Fibroblast of skin of back (primary cell): ENCODE results near the gene SLC27A1.
"Not testable (repeated sequence)": the region's sequence is repeated elsewhere in the genome, so short reads cannot be mapped to it uniquely, and the experiment has no call there.

ENCODE experiments used
- DNase-seq: peaks from one replicate; pipeline ENCODE4 v3.0.0-alpha.2; 2013

The SLC27A1 gene

DNA sequence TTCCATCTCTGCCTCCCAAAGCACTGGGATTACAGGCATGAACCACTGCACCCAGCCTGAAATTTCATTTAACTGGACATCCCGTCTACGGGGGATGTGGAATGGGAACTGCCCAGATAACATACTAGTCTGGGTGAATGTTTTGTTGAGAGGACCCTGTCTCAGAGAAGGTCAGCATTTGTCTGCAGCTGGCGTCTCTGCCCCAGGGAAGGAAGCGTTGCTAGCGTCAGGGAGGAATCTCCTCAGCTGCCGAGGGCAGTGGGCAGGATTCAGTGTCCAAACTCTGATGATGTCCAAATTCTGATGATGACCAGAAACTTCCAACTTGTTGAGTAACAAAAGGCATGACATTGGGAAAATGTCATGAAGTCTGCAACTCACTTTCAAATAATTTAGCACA is 12.7 kb upstream of the SLC27A1 start:
- no peak for DNase-seq

DNA sequence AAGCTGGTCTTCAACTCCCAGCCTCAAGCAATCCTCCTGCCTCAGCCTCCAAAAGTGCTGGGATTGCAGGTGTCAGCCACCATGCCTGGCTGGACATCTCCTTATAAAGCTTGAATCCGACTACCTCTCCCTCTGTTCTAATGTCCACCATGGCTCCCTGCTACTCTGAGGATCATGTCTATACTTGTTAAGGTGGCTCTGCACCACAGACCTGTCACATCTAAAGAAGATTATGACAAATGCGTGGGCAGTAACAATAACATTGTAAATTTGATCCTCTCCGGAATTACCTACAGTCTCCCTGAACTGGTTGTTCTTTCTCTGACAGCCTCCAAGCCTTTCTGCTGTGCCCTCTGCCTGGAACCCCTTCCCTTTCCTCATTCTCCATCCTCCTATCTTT is 11.4 kb upstream of the SLC27A1 start:
- no peak for DNase-seq

DNA sequence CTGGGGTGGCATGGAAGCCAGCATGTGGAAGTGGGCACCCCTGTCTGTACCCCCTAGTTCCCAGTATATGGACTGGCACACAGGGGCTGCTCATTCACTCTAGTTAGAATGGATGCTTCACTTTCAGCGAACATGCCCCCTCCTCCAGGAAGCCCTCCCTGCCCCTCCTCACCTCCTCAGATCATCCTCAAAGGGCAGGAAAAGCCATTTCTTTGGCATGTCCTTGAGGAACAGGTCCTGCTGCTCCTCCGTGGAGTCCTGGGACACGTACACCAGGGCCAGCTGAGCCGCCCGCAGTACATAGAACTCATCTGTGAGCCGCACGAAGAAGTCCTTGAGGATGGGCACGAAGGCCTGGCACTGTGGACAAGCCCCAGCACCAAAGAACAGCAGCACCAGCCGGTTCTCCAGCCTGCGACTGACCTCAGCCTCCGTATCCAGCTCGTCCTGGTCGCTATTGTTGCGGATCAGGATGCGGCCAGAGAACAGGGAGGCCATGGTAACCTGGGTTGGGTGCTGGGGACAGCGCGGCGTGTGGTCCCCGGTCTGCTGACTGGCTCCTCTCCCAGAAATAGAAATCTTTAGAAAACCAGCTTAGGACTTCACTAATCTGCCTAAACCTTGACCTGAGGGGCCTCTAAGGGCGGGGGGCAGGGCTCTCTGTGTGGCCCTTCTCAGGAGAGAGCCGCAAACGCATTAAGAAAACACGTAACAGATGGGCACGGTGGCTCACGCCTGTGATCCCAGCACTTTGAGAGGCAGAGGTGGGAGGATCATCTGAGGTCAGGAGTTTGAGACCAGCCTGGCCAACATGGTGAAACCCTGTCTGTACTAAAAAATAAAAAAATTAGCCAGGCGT is 9.7 kb upstream of the SLC27A1 start, which contains the start of gene NXNL1:
TSS of gene NXNL1 (minus strand) at position 555 of the 859 bp plus-strand sequence. CDS start at position 498, 57 bp downstream.
- no peak for DNase-seq

DNA sequence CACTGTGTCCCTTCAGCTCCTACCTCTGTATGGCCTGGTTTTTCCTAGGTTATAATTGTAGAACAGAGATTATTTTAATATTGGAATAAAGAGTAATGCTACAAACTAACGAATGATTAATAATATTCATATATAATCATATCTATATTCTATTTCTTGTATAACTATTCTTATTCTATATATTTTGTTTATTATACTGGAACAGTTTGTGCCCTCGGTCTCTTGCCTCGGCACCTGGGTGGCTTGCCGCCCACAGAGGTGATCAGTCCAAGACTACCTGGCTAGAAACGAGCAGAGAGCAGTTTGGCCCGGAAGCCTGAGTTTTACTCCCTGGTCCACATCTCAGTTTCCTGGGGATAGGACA is 3.9 kb upstream of the SLC27A1 start:
- DNase-seq: no peak

DNA sequence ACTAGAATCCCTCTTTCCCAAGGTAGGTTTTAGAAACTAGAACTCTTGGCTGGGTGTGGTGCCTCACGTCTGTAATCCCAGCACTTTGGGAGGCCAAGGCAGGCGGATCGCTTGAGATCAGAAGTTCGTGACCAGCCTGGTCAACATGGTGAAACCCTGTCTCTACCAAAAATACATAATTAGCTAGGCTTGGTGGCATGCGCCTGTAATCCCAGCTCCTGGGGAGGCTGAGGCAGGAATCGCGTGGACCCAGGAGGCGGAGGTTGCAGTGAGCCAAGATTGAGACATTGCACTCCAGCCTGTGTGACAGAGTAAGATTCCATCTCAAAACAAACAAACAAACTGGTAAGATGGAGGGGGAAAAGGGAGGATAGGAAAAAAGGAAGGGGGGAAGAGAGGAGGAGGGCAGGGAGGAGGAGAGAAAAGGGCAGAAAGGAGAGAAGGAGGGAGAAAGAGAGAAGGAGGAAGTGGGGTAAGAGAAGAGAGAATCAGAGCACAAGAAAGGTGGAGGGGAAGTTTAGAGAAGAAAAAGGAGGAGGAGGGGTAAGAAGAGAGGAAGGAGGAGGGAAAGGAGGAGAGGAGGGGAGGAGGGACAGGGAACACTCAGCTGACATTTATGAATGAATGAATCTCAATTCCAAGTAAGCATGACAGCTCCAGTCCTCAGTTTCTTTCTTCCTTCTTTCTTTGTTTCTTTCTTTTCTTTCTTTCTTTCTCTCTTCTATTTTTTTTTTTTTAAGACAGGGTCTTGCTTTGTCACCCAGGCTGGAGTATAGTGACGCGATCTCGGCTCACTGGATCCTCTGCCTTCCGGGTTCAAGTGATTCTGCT is 2.6 kb upstream of the SLC27A1 start:
- no peak for DNase-seq

DNA sequence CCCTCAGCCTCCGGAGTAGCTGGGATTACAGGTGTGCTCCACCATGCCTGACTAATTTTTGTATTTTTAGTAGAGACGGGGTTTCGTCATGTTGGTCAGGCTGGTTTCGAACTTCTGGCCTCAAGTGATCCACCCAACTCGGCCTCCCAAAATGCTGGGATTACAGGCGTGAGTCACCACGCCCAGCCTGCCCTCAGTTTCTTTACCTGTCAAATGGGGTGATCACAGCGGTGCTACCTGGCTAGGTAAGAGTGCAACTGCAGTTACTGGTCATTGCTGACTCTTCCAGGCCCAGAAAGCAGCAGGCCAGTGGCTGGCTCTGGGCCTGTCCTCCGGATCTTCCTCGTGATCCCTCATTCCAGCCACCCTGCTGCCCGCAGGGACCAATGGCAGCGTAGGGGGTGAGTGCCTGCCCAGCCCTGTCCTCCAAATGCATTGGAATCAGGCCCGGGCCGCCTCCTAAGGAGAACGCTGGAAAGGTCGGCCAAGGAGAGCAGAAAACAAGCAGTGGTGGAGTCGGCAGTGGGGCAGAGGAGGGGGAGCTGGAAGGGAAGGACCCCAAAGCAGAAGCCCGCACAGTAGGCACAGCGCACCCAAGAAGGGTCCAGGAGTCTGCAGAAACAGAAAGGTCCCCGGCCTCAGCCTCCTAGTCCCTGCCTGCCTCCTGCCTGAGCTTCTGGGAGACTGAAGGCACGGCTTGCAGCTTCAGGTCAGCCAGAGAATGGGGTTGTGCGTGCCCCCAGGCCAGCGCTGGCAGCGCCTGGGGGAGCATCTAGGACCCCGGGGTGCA is 1.8 kb upstream of the SLC27A1 start:
- DNase-seq: no peak

DNA sequence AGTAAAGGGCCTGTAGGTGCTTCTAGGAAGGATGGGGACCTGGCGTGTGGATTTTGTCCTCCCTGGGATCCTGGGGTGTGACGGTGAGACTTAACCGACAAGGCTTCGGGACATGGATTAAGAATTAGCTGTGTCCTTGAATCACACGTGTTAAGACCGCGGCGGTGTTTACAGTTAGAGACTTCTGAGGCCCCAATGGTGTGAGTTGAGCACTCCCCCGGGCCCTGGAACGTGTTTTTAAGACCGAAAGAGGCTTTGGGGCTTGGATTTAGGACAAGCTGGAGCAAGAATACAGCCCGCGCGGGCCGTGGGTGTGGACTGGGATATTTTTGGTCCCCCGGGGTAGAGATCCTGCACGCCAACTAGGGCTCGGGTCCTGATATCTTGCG is 1.2 kb upstream of the SLC27A1 start:
- no peak for DNase-seq

DNA sequence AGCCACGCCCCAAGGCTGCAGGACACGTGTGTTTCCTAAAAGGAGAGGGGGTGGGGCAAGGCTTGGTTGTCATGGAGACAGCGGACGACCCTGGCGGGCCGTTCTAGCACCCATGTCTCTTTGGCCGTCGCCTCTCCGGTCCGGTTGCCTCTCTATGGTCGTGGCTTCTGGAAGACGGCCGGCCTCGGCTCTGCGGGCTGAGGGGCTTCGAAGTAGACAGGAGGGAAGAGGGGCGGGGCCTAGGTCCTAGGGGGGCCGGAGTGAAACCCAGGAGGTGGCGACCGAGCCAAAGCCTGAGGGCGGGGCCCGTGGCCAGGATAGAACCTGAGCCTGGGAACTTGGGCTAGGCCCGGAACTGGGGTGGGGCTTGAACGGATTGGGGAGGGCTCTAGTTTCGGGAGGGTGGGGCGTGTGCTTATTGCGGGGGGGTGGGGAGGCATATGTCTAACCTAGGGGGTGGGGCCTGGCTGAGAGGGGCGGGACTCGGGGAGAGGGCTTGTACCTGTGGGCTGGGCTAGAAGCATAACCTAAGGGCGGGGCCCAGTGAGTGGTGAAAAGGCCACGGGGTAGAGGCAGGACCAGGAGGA is 750 bp upstream of the SLC27A1 start:
- DNase-seq: peak; percentile 95

DNA sequence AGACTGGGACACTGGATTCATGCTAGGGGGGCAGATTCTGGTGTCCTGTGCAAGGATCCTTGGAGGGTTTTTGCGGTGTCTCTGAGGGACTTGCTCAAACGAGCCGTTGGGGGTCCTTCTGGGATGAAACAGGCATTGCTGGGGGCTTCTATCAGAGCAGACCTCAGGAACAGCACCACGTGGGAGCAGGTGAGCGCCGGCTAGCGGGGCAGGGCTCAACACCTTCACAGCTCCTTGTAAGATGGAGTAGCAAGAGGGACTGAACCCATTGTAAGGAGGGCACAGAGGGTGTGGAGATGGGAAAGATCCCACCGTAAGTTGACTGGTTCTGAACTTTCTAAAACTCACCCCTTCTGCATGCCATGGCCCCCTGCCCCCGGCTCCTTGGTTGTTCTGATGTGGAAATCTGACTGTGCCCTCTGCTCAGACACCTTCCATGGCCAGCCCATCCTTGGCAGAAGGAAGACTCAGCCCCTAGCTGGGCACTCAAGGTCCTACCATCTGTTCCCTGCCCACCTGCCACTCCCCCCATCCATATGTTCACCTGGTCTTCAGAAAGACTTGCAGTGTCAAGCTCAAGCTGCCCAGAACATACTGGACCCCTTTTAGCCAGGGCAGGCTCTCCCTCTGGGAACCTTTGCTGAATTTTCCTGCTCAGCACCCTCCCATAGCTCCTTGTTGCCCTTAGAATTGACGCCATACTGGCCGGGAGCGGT is 1.2 kb downstream of the SLC27A1 start:
- DNase-seq: no peak

DNA sequence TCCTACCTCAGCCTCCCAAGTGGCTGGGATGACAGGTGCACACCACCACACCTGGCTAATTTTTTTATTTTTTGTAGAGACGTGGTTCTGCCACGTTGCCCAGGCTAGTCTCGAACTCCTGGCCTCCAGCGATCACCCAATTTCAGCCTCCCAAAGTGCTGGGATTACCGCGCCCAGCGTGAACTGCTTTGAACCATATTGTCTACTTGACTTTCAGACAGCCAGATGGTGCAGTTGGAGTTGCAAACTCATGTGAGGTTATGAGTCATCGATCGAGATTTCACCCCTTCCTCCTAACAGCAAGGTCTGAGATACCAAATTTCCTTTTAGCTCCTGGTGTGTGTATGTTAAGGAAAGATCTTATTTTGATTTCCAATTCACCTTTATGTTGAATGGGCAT is 2.7 kb downstream of the SLC27A1 start:
- peak; percentile 80 for DNase-seq

DNA sequence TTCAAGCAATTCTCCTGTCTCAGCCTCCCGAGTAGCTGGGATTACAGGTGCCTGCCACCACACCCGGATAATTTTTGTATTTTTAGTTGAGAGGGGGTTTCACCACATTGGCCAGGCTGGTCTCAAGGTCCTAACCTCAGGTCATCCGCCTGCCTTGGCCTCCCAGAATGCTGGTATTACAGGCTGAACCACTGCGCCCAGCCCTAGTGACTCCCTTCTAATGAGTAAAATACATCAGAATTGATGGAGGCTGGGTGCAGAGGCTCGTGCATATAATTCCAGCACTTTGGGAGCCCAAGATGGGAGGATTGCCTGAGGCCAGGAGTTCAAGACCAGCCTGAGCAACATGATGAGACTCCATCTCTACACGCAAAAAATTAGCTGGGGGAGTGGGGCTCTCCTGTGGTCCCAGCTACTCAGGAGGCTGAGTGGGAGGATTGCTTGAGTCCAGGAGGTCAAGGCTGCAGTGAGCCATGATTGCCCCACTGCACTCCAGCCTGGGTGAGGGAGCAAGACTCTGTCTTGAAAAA is 4.8 kb downstream of the SLC27A1 start:
- DNase-seq: not testable (repeated sequence)

DNA sequence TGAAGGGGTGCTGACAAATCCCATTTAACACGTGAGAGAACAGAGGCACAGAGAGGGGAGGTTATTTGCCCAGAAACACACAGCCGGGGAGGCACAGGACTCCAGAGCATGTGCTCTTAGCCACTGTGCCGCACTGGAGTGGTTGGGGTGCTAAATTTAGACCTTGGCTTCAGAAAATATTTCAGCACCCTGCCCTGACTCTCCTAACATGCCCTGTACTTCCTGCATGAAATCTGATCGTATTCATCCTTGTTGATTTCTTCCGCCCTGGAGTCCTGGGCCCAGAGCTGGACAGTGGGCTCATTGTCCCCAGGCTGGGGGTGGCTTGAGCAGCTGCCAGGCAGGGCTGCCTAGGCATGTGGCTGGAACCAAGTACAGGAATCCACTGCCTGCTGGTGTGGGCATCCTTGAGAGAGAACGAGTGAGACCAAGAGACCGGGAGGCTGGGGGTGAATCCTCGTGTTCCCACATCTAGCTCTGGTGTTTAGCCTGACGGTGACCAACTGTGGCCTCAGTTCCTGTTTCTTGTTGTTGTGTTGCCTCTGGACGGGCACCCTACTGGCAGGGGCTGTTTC is 5.3 kb downstream of the SLC27A1 start:
- DNase-seq: peak; percentile 79

DNA sequence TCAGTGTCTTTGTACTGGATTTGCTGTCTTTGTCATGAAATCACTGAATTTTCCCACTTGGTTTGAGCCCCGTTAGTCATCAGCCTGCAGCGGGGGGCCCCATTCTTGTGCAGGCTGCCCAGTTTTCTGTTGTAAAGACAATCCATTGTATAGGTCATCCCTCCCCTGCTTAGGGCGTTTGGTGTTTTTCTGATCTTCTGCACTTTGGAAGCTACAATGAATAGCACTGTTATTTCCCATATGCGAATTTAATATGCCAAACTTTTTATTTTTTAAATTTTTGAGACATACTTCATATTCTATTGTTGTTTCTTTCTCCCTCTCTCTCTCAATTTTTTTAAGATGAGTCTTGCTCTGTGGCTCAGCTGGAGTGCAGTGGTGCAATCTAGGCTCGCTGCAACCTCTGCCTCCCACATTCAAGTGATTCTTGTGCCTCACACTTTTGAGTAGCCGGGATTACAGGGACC is 9.0 kb downstream of the SLC27A1 start:
- DNase-seq: peak; percentile 91

DNA sequence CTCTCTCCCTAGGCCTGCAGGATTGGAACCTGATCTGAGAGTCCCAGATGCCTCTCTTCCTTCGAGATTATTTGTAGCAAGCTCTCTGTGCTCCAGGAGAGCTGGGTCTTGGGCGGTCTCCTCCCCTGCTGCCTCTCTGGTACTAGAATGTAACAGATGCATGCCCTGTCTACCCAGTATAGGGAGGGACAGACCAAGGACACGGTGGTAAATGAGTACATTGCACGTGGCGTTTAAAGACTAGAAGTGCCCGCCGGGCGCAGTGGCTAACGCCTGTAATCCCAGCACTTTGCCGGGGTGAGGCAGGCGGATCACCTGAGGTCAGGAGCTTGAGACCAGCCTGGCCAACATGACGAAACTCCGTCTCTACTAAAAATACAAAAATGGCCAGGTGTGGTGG is 11.7 kb downstream of the SLC27A1 start:
- no peak for DNase-seq

DNA sequence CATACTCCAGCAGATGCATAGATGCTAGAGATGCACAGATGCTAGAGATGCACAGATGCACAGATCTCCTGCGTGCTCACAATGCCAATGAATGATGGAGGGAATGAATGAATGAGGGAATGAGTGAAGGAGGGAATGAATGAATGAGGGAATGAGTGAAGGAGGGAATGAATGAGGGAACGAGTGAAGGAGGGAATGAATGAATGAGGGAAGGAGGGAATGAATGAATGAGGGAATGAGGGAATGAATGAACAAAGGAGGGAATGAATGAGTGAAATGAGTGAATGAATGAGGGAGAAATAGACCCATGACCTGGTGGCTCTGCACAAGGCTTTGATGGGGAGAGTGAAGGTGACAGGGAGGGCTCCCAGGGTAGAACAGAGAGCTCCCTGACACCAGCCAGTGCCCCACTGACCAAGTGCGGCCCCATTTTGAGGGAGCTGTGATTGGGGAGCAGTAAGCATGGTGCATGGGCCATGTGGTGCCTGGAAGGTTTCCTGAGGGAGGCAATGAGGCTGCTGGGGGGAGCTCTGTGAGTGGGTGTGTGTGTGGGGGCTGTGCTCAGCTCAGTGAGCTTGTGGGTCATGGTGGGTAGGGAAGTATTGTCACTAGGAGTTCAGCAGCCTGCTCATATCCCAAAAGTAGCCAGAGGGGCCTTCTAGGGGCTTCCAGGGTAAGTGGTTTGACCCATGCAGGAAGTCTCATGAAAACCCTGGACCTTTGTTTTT is 12.7 kb downstream of the SLC27A1 start:
- no peak for DNase-seq

DNA sequence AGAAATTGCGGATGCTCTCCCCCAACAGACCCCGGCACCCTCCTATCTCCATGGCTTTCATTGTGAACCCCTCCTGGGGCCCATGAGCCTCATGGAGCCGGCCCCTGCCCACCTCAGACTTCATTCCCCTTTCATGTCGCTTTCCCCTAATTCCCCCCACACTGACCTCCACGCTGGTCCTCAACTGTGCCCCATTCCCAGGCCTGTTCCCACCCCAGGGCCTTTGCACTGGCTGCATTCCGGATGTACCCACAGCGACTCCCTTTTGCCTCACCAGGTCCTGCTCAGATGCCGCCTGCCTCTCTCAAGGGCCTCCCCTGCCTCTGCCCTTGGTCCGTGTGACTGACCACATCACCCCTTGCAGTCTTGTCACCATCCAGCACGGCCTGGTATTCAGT is 13.3 kb downstream of the SLC27A1 start:
- no peak for DNase-seq

DNA sequence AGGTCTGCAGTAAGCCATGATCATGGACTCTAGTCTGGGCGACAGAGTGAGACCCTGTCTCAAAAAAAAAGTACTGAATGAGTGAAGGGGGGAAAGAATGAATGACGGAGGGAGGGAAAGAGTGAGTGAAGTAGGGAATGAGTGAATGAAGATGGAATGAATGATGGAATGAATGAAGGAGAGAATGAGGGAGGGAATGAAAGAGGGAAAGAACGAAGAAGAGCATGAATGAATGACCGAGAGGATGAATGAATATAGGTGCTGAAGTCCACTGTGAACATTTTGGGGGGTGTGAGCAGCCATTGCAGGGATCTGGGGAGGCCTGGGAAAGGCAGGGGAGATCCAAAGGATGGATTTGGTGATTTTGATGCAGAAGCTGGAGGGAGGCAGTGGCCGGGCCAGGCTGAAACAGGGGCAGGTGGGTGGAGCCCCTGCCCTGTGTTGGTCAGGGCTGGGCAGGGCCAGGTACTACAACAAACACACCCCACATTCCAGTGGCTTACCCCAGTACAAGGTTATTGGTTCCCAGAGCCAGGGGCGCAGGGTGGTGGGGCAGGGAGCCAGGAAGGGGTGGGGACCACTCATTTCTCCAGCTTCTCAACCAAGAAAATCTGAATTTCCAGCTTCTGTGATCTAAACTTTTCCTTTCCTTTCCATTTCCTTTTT is 14.3 kb downstream of the SLC27A1 start:
- no peak for DNase-seq

DNA sequence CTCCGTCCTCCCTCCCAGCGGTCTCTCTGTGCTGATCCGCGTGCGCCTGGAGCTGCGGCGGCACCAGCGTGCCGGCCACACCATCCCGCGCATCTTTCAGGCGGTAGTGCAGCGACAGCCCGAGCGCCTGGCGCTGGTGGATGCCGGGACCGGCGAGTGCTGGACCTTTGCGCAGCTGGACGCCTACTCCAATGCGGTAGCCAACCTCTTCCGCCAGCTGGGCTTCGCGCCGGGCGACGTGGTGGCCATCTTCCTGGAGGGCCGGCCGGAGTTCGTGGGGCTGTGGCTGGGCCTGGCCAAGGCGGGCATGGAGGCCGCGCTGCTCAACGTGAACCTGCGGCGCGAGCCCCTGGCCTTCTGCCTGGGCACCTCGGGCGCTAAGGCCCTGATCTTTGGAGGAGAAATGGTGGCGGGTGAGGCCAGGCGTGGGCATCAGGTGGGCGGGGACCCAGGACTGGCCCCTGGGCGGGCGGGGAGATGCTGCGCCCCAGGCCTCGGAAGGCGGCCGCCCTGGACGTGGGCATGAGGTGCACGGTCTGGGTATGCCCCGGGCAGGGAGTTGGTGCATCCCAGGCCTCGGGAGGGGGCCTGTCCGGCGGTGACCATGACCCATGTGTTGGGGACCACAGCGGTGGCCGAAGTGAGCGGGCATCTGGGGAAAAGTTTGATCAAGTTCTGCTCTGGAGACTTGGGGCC is 16.4 kb downstream of the SLC27A1 start:
- no peak for DNase-seq
